Superior temporal gyrus (tissue), 1 donor: ENCODE results near the gene NHERF1.

ENCODE experiments used
- DNase-seq: peaks from one replicate; pipeline ENCODE4 v3.0.0-alpha.2; 2016; ENCODE audit errors: extremely low spot score

Gene NHERF1

GRCh38 chr17:74732042-74732867 lies 16.2 kb upstream of the NHERF1 start:
- no peak for DNase-seq

- DNase-seq, result no peak
These were observed 14.9 kb upstream of the NHERF1 start for GRCh38 chr17:74733365-74734122.

DNA sequence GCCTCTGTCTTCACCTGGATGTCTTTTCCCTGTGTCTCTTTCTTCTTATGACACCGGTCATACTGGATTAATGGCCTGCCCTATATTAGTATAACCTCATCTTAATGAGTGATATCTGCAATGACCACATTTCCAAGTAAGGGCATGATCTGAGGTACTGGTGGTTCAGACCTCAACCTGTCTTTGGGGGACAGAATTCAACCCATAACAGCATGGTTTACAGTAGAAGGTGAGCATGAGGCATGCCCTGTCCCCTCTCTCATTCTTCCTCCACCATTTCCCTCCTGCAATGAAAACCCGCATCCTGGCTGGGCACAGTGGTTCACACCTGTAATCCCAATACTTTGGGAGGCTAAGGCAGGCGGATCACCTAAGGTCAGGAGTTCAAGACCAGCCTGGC lies 14.2 kb upstream of the NHERF1 start:
- no peak for DNase-seq

DNA sequence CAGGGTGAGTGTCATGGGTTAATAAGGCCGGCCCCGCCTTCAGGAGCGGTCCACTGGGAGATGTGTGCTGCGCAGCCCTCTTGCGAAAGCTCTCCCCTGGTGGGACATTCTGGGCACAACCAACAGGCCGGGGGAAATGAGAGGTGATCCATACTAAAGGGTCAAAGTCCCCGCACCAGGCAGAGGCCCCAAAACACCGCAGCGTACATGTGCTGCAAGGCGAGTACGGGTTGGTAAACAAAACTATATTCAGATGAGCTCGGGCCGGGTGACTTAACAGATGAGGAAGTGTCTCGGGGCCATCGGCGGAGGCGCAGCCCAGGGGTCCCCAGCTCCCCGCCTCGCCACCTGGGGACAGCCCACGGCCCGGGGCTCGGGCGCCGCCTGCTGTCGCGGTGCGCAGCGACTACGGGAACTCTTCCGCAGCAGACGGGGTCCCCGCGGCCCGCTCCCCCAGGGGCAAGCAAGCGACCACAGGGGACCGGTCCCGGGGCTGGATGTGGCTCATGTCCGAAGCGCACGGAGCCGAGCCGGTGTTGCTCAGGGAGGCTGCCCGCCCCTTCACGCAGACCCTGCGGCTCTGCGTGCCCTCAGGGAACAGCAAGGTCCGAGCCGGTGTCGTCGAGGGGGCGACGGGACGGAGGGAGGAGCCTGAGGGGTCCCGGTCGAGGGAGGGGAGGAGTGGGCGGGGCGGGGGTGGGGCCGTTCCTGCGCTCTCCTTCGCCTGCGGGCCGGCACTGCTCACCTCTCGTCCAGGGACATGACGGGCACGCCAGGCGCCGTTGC lies 11.7 kb upstream of the NHERF1 start, which contains the start of gene RAB37:
TSS of gene RAB37 (plus strand) at position 744 of the 786 bp plus-strand sequence. CDS start at position 761, 17 bp downstream.
- no peak for DNase-seq

DNA sequence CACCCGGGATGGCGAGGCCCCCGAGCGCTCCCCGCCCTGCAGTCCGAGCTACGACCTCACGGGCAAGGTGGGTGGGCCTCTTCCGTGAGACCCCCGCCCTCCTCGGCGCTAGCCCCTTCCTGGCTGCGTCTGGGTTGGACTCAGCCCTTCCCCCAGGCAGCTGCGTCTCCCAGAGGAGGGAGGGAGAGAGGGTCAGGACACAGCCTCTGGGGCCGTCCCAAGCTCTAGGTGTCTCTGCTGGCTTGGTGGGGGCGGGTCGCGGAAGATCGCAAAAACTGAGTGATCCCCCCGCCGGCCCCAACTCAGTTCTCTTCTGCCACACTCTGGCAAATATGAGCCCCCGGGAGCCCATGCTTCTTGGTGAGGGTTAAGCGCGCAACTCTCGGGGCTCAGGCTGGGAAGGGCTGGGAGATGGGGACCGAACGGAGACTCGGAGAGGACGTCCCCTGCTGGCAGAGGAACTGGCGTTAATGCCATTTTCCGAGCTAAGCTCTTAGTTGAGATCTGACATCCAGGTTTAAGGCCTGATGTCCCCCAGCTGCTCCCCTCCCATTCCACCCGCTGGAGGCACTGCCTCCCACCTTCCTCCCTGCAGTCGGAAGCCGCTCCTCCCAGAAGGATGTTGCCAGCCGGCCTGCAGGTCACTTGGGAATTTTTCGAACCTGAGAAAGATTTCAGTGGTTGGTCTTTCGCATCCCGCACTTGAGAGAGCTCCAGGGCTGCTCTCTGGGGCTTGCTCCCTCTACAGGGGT lies 11.0 kb upstream of the NHERF1 start:
- no peak for DNase-seq

DNA sequence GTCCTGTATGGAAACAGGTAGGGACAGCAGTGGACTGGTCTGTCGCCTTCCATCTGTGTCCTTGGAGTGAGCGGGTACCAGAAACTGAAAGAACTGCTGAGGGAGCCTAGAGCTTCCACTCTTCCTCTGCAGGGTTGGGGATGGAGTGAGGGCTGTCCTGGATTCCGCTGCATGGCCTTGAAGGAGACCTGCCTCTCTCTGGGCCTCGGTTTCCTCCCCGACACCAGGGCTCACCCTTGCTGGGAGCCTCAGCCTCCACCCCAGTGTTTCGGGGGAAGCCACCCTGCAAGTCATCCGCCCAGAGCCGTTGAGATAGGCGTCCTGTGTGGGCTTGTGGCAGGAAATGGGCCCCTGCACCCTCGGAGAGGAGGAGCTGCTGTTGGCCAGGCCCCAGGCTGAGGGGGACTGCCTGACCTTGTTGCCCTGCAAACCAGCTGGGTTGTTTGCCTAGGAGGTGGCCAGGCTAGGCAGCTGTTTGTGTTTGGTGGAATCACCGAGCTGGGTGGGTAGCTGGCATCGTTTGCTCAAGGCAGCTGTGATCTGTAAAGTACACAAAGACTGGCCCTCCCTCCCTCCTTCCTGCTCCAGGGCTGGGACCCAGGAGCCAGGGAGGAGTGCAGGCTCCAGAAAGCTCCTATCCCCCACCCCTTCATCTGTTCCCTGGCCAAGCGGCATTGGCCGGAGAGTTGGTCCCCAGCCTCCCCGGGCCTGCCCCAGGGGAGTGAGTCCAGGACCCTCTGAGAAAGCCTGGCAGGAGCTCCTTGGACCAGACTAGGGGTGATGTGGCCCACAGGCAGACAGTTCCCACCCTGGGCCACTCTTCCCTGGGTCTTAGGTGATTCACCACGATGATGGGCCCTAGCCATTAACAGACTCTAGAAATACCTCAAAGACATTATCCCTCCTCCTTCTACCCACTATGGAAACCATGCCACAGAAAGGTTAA lies 10.1 kb upstream of the NHERF1 start:
- DNase-seq, result no peak

DNA sequence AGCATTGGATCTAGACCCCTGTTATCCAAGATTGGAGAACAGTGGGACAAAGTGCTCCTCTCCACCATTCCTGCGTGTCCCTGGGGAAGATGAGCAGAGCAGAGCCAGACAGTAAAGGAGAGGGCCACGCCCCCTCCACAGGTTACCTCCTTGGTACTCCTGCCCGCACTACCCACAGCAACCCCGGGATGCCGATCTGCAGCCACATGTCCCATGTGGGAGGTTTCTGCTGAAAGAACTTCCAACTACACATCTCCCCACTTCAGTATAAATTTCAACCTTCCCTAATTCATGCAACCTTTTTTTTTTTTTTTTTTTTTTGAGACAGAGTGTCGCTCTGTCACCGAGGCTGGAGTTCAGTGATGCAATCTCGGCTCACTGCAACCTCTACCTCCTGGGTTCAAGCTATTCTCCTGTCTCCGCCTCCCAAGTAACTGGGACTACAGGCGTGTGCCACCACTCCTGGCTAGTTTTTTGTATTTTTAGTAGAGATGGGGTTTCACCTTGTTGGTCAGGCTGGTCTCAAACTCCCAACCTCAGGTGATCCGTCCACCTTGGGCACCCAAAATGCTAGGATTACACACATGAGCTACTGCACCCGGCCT lies 9.1 kb upstream of the NHERF1 start:
- no peak for DNase-seq

DNA sequence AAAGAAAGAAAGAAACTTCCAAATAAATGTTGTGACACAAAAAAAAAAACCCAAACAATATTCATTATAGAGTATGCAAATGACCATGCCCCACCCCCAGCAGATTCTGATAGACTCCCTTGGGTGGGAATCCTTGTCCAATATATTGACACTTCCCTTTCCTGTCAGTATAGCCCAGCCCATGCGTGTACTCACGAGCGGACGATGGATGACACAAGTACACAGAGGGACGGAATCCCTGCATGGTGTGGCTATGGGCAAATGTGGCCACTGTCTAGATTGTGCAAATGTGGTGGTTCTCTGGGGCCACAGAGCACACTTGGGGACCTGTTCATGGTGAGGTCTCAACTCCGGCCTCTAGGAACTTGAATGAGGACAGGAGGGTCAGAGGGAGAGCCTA lies 8.3 kb upstream of the NHERF1 start:
- DNase-seq, result no peak

DNA sequence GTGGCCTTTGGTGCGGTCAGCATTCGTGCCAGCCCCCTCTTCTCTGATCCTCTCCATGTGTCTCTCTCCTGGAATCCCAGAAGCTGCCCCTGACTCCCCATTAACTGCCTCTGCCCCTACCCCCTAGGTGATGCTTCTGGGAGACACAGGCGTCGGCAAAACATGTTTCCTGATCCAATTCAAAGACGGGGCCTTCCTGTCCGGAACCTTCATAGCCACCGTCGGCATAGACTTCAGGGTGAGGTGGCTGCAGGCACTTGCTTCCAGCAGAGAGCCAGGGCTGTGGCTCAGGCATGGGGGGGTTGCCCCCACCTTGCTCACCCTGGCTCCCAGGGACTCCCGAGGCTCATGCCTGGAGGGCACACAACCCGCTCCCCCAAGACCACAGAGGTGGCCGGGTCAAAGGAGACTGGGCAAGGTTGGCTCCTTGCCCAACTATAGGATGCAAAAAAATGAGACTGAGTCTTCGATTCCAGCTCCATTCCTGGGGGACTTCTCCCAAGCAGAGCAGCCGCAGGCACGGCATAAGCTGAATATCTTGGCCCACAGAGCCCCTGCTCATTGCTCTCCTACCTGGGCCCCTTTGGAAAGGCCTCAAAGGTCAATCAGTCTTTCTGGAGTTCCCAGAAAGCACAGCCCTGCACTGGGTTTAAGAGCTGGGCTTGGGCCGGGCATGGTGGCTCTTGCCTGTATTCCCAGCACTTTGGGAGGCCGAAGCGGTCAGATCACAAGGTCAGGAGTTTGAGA lies 7.6 kb upstream of the NHERF1 start:
- no peak for DNase-seq

GRCh38 chr17:74742153-74742515 lies 6.3 kb upstream of the NHERF1 start:
- no peak for DNase-seq

DNA sequence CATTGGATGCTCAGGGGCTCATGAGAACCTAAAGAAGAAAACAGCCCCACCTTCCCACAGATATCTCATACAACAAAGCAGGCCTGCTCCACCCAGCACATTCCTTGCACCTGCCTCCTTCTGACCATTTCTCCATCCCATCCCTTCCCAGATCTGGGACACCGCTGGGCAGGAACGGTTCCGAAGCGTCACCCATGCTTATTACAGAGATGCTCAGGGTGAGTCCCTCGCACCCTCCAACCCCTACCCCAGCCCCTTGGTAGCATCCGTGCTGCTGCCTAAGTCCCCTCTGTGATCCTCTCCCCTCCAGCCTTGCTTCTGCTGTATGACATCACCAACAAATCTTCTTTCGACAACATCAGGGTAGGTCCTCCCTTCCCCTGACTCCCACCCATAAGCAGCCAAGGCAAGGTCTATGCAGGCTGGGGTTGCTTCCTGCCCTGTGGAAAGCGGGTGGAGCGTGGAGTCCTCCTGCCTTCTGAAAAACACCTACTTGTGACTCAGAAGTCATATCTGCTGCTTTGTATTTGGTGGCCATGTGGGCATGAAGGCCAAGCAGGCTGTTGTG lies 5.4 kb upstream of the NHERF1 start:
- DNase-seq, result no peak

- no peak for DNase-seq
These were observed 4.7 kb upstream of the NHERF1 start for GRCh38 chr17:74743755-74744154.

DNA sequence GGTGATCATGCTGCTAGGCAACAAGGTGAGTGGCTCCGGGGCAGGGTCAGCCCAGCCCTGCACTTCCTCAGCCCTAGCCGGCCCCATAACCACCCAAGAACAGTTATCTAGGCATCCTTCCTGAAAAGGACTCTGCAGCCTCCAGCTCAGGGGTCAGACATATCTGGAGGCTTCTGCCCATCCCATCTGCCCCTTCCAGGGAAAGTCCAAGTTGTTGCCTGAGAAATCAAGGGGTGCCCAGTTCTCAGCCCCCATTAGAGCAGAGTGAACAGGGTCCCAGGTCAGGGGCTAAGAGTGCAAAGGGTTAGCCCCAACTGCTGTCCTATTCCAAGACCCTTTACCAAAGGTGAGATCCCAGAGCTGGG lies 4.1 kb upstream of the NHERF1 start:
- DNase-seq, result no peak

DNA sequence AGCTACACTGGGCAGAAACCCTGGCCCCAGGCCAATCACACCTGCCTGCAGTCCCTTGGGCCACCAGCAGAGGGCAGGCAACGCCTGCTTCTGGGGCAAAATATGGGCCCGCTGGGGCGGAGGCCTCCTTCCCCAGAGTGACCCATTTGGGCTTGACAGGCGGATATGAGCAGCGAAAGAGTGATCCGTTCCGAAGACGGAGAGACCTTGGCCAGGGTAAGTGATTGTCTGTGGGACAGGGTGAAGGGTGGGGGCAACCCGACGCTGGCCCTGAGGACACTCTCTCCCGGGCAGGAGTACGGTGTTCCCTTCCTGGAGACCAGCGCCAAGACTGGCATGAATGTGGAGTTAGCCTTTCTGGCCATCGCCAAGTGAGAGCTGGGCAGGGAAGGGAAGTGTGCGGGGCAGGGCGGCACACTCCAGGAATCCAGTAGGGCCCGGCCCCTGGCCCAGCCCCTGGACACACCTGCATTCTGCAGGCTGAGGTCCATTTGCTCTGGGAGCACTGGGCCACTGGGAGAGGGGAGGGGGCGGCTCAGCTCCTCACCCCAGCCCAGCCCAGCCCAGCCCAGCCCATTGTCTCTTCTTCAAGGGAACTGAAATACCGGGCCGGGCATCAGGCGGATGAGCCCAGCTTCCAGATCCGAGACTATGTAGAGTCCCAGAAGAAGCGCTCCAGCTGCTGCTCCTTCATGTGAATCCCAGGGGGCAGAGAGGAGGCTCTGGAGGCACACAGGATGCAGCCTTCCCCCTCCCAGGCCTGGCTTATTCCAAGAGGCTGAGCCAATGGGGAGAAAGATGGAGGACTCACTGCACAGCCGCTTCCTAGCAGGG lies 3.5 kb upstream of the NHERF1 start:
- peak; percentile 90 for DNase-seq

DNA sequence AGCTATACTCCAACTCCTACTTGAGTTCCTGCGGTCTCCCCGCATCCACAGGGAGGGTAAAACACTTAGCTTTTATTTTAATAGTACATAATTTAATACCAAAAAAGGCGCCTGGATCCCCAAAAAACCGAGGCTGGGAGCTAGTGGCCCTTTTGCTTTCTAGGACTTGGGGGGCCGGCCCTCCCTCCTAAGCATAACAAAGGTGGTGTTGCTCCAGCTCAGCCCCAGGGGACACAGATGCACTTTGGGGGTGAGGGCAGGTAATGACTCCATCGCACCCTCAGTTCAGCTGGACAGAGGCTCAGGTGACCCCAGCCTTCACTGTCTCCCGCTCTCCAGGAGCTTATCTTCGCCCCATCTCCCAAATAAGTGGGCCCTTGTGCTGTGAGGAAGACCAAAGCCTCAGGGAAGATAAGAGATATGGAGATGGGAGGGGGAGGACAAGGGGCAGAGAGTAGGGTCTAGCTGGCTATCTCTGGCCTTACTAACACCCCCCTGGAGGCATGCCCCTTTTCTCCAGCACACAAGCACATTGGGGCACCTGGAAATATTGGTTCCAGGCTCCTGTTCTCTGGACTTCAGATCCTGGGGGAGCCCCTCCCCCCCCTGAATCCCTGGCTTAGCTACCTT lies 2.8 kb upstream of the NHERF1 start:
- no peak for DNase-seq

DNA sequence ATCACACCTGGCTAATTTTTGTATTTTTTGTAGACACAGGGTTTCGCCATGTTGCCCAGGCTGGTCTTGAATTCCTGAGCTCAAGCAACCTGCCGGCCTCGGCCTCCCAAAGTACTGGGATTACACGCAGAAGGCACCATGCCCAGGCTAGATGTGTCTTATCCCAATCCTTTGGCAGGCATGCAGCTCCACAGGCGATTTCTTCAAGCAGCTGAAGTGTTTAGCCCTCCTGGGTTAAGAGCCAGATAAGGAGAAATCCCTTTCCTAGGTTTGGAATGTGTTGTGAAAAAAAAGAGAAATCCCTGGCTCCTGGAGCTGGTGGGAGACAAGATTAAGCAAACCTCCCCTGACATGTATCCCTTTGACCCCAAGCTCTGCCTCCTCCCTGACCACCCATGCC lies 2.1 kb upstream of the NHERF1 start:
- DNase-seq, result no peak

DNA sequence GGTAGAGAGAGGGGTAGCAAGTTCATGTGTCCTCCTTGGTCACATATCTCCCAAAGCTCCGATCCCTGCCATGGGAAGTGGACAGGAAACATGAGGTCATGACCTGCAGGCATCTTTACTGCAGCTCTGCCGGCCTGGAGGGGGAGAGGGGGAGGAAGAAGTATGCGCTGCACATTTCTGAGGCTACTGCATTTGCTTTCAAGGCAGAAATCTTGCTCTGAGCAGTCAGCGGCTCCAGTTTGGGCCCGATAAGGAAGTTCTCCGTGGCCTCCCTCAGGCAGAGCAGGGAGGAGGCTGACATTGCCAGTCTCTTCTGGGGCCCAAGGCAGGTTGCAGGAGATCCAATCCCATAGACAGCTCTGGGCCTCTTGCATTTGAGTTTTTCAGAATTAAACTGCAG lies 1.5 kb upstream of the NHERF1 start:
- DNase-seq, result no peak

DNA sequence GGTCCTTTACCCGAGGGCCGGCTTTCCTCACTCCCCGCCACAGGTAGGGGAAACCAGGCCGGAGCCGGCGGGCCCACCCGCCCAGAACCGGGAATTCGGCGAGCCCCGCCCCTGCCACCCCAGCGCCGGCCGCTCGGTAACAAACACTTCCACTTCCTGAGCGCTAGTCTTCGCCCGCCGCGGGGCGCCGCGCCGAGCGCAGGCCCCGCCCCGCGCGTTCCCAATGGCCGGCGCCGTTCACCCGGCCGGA lies 224 bp upstream of the NHERF1 start:
- no peak for DNase-seq
